ENCODE results near the gene FOXP1.

GRCh38 chr3:71207632-71208031 lies 375.9 kb downstream of the FOXP1 start:
- TF ChIP-seq ZC3H10 (CRISPR knock-in tag; IDR thresholded peaks at IDR 0.05) (no peak), GLIS3 (CRISPR knock-in tag; IDR thresholded peaks at IDR 0.05) (no peak)

Measured in SK-N-SH treated with all-trans-retinoic acid at 6 μM for 48 hours (cell line).